Right renal pelvis (tissue), 4 donors: ENCODE results near the gene LXN. TPM values are rescaled to one million over a fixed set of nuclear protein-coding genes. Genes with fewer than 3 reads are reported as not detected.
A peak's percentile ranks its signal among the peaks of the same experiment; 100 is the strongest.

ENCODE experiments used
- DNase-seq, 4 donors: peaks; one replicate each; pipeline ENCODE4 v3.0.0-alpha.2; 2013; ENCODE audit warnings: low read depth in 4 of 4, low spot score in 3 of 4, missing footprints in 1 of 4
- polyA plus RNA-seq, 4 donors: library from polyadenylated mRNA; unstranded; fragments of 120-200 nt; gene quantifications; one replicate each; pipeline ENCODE4 v1.2.1, GENCODE V29; 2013; ENCODE audit not compliant: insufficient read length in 4 of 4

The LXN gene
- polyA plus RNA-seq, 4 donors = 28.7 to 38.3 (median 31.5) TPM

DNA sequence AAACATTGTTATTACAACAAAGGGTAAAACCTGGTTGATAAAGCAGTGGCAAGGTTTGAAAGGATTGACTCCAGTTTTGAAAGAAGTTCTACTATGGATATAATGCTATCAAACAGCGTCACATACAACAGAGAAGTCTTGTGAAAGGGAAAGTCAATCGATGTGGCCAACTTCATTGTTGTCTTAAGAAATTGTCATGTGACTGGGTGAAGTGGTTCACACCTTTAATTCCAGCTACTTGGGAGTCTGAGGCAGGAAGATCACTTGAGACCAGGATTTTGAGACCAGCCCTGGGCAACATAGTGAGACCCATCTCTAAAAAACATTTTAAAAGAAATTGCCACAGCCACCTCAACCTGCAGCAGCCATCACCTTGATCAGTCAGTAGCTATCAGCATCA is 6.2 kb upstream of the LXN start:
- no peak for DNase-seq

DNA sequence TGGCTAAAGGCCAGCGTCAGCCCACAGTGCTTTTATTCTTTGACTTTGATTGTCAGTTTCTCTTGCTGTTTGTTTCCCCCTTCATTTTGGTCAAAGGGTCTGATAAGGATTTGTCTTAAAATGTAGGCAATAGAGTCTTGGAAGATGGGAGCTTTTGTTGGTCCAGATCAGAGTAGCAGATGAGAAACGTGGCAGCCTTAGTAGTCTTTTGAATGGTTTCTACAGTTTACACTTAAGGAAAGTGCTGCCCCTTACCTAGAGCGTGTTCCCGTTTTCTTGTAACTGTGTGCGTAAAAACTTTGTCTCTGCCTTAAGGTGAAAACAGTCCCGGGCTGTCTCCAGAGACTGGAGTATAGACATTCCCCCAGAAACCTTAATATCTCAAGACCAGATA is 630 bp downstream of the LXN start:
- DNase-seq = no peak

DNA sequence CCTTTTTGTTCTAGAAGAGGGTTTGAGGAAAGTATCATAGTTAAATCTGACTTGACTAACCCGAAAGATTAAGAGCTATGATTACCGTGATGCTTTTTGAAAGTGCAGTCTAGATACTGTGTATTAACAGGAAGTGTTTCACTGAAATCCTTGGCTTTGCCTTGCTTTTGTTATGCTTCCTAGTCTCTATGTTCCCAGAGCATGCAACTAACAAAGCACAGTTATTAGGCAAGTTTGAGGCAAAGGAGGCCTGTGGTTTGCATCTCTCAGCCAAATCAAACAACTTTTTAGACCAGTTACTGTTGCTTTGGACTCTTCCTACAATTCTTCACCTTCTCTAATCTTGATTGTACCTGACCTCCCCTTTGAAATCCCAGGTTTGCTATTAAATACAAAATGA is 3.9 kb downstream of the LXN start:
- no peak for DNase-seq

DNA sequence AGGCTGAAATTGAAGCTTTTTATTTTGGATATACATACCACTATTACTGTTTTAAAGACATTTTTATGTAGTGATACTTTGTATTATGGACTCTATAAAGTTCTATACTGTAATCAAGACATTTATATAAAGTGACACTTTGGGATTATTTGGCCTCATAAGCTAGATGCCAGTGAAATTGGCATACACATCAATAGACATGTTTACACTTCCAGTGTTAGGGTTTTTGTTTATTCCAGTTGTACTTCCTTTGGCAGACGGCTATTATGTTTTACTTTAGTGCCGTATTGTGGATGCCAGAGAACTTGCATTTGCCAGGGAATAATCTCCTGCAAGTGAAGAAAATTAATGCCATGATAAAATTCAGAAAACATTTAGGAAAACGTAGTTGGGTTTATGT is 6.0 kb downstream of the LXN start:
- no peak for DNase-seq

DNA sequence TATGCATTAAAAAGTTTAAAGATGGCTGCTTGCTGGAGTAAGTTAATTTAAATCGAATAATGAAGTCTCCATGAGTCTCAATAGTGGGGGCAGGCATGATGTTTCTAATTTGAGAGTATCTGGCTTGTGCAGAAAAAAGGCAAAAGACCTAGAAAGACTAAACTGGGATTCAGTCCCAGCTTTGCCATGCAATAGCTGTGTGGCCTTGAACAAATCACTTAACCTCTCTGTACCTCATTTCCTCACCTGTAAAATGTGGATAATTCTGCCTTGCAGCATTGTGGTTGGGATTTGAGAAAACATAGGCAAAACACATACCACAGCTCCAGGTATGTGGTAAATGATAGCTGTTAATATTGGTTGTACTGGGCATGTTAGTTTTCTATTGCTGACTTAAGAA is 8.6 kb downstream of the LXN start:
- DNase-seq = no peak

DNA sequence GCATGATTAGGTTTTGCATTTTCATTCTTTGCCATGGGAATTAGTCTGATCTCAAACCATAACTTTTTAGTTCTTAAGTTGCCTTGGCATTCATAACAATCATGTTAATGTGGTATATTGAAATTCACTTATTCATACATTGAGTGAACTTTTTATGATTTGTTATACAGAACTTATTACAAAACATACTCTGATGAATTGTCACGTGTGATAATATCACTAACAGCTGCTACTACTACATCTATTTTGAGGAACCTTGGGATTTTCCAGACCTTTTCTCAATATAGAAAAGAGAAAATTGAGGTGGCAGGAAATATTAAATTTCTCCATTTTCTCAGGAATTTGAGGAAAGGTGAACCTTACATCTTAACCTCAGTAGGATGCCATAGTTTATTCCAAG is 9.2 kb downstream of the LXN start:
- DNase-seq = no peak

DNA sequence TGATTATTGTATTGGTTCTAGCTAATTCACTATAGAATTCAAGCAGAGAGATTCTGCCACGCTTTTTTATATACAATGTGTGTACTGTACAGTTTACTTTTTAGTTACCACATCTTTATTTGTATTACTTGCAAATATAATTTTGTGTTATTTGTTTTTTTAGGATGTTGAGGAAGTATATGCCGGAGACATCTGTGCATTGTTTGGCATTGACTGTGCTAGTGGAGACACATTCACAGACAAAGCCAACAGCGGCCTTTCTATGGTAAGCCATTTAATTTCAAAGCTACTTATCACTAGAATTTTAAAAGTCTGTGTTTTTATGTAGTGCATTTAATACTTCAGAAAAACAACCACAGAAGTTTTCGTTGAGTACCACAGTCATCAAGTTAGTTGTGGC is 11.7 kb downstream of the LXN start:
- DNase-seq = no peak

DNA sequence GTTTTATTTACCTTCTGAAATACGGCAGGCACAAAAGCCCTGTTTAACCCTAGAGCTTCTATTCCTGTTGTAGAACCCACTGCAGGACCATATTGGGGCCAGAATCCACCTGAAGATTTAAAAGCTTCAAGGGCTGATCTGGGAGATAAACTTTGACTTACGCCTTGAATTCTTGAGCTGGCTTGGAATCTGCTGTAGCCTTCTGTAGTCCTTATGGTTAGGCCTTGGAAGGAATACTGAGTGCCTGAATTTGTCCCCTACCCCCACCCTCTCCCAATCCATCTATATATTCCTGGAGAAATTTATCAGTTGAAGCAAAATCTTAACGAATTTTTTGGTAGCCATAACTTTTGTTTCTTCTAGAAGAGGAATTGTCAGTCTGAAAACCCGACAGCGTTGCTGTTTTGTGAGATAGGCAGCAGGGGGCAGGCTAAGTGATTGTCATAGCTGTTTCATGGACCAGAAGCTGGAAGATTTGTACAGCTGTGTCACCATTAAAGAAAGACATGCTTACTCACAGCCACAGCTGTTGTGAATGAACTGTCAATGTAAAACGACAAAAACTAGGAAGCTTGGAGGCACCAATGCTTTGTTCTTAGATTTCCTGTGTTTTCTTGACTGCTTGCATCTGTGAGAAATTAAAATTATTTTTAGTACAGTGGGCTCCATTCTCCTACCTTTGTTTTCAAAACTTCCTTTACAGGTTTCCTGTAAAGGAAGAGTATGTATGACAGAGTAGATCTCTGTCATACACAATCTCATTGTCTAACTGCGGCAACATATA is 12.8 kb downstream of the LXN start:
- peak in 3 of 4 donors; percentile 23 to 33 (median 32) for DNase-seq

DNA sequence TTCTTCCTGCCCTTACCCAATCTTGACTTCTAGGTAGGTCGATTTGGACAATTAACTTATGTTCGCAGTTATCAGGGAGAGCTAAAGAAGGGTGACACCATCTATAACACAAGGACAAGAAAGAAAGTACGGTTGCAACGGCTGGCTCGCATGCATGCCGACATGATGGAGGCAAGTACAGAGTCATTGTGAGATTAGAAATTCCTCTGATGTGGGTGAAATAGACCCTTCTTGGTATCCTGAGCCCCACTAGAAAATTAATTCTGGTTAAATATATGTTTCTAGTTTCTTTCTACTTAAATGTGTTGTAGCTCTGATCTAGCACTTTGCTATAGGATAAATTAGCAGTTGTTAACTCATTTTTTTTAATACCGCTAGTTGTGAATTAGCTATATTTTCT is 13.6 kb downstream of the LXN start:
- DNase-seq = no peak

DNA sequence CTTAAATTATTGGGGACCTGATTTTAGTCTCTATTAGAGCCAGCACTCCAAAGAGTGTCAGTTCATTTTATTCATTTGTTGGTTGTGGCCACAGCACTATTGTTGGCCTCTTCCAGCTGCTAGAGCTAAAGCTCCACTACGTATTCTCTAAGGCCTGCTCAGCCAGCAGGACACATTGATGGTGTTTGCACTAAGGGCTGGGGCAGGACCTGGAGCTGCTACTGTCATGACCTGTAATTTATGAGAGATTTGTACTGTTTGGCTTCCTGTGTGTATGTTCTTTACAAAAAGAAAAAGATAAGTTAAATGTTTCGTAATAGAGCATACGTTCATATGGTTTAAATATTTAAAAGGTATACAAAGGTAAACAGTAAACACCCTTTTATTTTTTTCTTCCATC is 20.0 kb downstream of the LXN start:
- no peak for DNase-seq

DNA sequence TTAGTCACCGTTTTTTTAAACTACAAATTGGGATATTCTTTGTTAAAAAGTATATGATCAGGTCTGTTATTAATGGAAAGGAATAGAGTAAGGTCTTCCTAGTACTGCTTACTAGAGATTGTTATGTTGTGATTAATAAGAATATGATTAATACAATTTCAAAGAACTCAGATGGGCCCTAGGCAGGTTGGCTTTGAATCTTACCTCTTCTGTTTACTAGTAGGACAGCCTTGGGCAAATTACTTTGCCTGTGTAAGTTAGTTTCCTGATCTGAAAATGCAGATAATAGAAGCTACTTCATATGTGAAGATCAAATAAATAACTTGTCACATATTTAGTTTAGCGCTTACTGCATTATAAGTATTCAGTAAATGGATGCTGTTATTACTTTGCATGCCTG is 21.3 kb downstream of the LXN start:
- DNase-seq = no peak

DNA sequence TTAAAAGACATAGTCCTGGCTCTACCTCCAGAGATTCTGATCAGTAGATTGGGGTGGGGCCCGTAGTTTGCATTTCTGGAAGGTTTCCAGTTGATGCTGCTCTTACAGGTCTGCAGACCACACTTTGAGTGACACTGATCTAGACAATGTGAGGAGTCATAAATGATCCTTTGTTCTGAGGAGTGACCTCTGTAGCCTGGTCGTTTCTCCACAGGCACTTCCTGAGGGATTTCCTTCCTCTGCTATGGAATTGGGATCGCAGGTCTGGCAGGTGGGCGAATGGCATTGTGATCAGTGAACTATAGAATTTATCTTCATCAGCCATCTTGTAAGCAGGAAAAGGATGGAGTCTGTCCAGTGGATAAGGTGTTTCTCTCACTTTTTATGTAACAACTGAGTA is 22.7 kb downstream of the LXN start:
- DNase-seq = no peak

DNA sequence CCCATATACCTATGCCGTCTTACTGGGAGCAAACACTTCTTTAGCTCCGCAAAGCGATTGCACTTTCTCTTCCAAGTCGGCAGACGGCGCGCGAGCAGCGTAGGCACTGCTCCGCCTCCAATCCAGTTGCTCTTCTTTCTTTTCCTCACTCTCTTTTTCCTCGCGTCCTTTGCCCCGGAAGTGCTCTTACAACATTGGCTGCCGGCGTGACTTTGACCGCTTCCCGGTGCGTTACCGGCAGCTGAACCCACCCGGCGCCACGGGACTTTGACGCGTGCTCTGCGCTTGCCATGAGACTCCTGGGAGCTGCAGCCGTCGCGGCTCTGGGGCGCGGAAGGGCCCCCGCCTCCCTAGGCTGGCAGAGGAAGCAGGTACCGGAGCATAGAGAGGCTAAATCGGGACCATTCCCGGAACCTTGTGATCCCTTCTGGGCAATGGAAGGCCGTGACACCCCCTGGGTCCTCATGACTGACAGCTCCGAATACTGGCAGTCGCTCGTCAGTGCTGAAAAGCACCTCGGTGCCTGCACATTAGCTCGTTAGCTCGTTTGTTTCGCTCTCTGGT is 28.0 kb downstream of the LXN start, which contains the start of gene GFM1:
TSS of gene GFM1 (plus strand) at position 183 of the 564 bp plus-strand sequence. CDS start at position 291, 108 bp downstream.
- peak; percentile 87 to 92 (median 90) for DNase-seq

DNA sequence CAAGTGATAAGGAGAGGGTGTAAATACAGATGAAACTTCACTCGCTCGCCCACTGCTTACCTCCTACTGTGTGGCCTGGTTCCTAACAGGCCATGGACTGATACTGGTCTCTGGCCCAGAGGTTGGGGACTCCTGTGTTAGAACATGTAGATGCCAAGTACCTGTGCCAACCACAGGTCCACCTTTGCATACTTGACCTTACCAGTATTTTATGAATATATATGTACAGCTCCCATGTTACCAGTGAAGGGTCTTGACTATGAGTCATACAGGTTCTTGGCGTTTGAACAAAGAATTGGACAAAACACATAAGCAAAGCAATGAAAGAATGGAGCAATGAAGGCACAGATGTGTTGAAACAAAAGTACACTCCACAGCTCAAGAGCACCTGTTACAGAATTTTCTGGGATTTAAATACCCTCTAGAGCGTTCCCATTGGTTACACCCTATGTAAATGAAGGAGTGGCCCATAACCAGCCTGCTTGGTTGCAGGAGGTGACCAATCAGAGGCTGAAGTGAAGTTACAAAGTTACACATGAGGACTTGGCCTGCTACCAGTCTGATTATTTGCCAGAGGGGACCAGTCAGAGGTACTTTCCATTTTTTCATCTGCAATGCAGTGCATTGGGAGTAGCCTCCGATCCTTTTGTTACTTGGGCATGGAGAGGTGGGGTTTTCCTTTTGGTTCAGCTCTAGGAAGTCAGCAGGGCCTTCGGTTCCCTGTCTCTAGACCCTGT is 29.8 kb downstream of the LXN start:
- no peak for DNase-seq

DNA sequence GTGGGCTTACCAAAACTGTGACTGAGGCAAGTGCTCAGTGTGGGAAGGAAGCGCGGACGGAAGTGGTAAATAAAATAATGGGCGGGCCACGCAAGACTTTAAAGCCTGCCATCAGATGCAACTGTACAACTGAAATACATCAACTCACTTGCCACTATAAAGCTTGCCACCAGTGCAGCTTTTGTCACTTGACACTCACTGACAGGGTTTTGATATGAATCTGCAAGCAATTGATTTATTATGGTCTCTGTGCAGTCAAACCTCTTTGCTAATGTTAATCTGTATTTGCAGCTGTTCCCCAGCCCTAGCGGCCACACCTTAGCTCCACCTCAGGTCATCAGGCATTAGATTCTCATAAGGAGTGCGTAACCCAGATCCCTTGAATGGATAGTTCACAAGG is 30.4 kb downstream of the LXN start:
- no peak for DNase-seq

DNA sequence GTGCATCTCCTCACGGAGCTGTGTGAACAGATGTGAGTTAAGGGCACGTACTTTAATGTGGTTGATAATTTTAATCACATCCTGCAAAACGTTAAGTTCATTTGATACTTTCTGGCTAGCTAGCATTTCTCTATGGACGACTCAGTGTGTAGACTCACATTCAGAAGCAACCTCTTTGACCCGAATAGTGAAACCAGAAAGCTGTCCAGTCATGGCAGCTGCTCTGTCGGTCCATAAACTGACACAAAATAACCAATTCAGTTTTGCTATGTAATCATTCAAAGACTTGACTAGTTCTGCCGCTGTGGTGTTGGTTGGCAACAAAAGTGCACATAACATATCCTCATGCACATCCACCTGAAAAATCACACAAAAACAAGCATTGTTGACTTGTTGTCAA is 31.8 kb downstream of the LXN start:
- DNase-seq = no peak

DNA sequence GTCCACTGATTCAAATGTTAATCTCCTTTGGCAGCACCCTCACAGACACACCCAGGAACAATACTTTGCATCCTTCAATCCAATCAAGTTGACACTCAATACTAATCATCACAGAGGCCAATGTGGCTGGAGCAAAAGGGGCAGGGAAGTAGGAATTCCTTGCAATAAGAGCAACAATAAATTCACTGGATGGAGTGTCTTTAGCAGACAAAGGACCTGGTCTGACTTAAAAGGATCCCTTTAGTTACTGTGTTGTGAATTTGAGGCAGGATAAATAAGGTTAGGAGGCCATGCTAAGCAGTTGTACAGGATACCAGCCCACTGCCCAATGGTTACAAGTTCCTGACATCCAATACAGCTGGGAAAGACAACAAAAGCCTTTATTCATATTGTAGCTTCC is 40.5 kb downstream of the LXN start:
- DNase-seq = no peak

DNA sequence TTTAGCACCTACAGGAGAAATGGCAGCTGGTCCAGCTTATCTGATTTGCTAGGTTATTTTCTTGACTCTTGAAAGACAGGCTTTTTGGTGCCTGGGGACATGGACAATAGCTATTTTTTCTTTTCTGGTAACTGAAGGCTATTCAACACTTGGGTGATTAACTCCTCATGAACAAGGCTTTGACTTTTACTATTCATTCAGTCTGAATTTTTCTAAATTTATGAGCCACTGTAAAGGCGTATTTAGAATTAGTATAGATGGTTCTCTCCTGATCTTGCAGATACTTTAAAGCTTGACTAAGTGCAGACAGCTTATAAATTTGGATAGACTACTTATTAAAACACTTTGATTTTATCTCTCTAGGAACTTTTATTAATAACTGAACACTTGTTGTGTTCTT is 46.6 kb downstream of the LXN start:
- no peak for DNase-seq

DNA sequence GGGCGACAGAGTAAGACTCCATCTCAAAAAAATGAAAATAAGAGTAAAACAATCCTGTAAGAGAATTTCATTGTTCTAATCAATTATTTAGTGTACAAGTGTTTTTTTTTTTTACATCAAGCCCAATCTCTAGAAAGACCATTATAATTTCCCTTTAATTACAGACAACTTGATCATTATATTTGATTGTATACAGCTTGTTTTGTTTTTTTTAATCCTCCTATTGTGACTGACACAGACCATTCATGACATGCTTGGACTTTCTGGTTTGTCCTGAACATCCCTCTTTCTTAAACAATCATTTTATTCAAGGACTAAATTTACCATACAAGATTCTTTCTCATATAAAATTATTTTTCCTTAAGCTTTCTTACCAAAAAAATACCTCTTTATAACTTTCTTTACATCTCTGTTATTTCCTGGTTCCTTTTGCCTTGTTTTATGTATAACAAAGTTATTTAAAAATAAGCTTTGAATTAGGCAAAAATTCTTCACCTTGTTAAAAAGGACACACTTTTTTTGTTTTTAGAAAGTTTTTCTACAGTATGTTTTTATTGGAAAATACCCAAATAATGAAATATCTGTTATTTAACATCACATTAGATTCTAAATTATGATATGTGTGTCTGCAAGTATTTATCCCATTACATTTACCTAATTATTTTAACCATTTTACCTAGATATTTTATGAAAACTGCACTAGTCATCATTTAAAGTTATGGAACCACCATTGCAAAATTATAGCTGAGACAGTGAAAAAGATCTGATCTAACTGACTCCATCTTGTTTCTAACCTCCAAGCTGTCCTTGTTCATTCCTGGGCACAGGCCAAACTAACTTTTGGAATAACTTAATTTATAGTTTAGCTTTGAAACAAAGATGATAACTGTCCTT is 54.2 kb downstream of the LXN start:
- no peak for DNase-seq
